ENCODE measurements around the gene ATP6V1G3.
"Not testable (repeated sequence)": the region's sequence is repeated elsewhere in the genome, so short reads cannot be mapped to it uniquely, and the experiment has no call there.

The ATP6V1G3 gene

GRCh38 chr1:198496216-198497143, 44.0 kb downstream of the ATP6V1G3 start:
- no peak for DNase-seq

GRCh38 chr1:198495631-198496030, 44.8 kb downstream of the ATP6V1G3 start:
- DNase-seq: no peak

- DNase-seq: no peak
Observed at GRCh38 chr1:198494658-198495103, 45.8 kb downstream of the ATP6V1G3 start.

GRCh38 chr1:198494139-198494538, 46.3 kb downstream of the ATP6V1G3 start:
- DNase-seq: no peak

GRCh38 chr1:198493329-198493728, 47.2 kb downstream of the ATP6V1G3 start:
- DNase-seq: no peak

- no peak for DNase-seq
Observed at GRCh38 chr1:198492872-198493271, 47.6 kb downstream of the ATP6V1G3 start.

GRCh38 chr1:198491596-198491995, 48.9 kb downstream of the ATP6V1G3 start:
- DNase-seq: no peak

- no peak for DNase-seq
Observed at GRCh38 chr1:198491028-198491427, 49.5 kb downstream of the ATP6V1G3 start.

GRCh38 chr1:198490224-198490623, 50.3 kb downstream of the ATP6V1G3 start:
- DNase-seq: no peak

- DNase-seq: no peak
Observed at GRCh38 chr1:198486903-198487302, 53.6 kb downstream of the ATP6V1G3 start.

- no peak for DNase-seq
Observed at GRCh38 chr1:198483645-198484044, 56.8 kb downstream of the ATP6V1G3 start.

GRCh38 chr1:198483006-198483405, 57.5 kb downstream of the ATP6V1G3 start:
- DNase-seq: no peak

- DNase-seq: peak; percentile 30
Observed at GRCh38 chr1:198481661-198482060, 58.8 kb downstream of the ATP6V1G3 start.

- DNase-seq: no peak
Observed at GRCh38 chr1:198480876-198481275, 59.6 kb downstream of the ATP6V1G3 start.

GRCh38 chr1:198477354-198477753, 63.1 kb downstream of the ATP6V1G3 start:
- DNase-seq: not testable (repeated sequence)
